HG03575 (cell line): ENCODE data around the gene ASCL4.

ENCODE experiments used
- ATAC-seq: cut with Tn5 transposase; IDR thresholded peaks from one replicate; pipeline ENCODE4 v1.9.1; 2021; ENCODE audit not compliant: unreplicated experiment, insufficient number of reproducible peaks, low FRiP score; ENCODE audit errors: extremely low read depth

The ASCL4 gene

DNA sequence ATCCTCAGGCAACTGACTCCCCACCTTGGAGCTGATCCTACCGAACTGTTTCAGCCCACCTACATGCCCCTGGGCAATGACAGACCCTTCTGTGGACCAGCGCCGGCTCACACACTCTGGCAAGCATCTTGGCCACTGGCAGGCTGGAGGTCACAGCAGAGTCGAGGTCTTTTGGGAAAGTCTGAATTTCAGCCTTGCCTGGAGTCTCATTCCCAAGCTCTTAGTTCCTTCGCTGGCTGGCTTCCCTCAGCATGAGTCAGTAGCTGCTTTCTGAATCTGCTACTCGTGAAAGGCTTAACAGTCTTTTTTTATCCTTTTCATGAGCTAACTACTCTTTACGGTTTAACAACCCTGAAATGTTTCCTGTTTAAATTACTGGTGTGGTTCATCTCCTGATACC, 44.5 kb downstream of the ASCL4 start:
- no peak for ATAC-seq

DNA sequence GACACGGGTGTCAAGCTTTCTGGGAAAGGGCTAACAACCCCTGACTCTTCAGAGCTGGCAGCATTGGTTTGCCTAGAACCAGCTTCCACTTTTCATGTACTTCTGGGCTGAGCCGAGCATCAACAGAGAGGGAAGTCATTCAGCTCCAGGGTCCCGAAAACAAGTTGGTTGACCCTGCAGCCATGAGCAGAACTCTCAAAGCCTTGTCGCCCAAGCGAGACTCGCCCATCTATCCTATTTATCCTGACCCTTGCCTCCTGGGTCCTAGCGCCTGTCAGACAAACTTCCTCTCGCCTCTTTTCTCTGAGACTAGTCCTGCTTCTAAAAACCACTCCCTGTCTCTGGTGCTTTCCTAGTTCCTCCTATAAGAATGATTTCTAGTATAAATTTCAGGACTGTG, 47.9 kb downstream of the ASCL4 start:
- ATAC-seq = no peak
